ENCODE results near the gene GET4.

GET4 gene

DNA sequence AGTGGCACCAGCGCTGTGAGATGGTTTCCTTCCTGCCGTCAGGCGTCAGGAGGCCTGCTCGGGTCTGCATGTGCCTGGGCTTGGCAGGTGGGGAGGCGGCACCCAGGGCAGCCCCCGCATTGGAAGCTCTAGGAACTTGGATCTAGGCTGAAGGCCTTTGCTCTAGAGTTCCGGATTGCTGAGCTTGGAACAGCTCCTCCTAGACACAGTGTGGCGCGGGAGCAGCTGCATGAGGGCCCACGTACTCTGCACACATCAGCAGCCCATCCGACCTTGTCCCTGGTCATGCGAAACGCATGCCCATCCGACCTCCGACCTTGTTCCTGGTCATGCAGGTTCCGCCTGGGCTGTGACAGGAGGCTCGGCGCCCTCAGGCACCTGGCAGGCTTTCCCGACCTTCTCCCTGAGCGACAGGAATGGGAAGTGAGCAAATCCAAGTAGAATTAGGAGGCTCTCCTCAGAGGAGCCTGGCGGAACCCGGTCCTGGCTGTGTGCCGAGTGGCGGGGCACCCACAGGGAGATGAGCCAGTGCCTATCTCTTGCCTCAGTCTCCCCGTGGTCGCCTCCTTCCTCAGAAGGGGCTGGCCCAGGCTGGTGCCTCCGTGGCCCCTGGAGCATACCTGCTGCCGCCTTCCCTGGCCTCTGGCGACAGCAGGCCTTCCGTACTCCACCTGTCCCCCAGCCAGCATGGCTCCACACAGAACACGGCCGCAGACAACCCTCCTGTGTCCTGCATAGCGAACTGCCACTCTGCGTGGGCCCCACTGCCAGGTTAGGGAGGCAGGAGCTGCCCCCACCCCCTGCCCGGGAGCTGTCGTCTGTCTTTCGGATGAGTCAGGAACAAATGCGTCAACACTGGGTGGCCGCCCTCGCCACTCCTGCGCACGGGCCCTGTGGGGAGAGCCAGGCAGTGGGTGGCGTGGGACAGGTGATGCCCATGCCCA, 12.0 kb downstream of the GET4 start:
- no peak for DNase-seq

DNA sequence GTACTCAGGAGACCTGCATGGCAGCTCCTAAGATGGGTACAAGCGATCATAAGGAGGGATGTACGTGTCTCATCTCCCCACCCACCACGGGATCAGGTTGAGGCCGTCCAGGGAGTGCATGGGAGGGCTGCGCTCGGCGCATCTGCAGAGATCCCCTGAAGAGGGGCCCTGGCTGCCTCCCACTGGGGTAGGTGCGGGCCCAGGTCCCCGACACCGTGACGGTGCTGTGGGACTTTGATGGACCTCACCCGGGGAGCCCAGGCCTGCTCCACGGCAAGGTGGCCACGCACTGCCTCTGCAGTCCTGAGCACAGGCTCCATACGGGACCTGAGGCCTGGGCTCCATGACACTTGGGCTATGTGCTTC, 12.7 kb downstream of the GET4 start:
- no peak for DNase-seq

DNA sequence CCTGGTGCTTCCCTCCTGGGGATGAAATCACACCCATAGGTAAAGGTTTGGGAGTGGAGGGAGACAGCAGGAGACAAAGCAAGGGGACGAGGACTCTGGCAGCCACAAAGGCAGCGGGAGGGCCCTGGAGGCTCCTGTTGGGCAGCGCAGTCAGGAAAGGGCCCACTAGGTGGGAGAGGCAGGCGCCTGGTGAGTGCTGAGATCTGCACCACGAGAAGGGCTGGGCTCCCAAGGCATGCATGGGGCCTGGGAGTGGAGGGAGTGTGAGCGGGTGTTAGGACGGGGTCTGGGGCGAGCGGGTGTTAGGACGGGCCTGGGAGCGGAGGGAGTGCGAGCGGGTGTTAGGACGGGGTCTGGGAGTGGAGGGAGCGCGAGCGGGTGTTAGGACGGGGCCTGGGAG, 13.0 kb downstream of the GET4 start:
- DNase-seq = no peak

DNA sequence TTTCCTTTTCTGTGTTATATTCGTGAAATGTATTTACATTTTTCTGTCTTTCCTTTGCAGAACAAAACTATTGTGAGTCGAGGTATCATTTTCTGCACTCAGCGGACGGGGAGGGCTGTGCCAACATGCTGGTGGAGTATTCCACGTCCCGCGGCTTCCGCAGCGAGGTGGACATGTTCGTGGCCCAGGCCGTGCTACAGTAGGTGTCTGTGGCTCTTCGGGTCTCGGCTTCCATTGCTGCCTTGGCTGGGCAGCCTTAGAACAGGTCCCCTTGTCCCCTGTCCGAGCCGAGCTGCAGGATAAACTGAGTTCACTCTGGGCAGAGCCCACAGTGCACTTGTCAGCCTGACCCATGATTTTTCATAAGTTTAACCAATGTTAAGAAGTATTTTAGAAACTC, 14.5 kb downstream of the GET4 start:
- DNase-seq = no peak

DNA sequence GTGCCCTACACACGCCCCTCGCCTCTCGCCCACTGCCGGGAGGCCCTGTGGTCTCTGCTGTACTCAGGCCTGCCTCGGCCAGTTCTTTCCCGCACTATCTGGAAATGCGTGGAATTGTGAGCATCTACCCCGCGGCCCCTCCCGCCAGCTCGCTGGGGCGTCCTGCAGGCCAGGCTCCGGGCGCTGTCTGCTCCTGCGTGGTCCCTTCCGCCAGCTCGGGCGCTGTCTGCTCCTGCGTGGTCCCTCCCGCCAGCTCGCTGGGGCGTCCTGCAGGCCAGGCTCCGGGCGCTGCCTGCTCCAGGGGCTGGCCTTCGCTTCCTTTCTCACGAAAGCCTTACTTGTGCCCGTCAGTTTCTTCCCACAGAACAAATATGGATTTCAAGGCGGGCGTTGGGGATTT, 14.9 kb downstream of the GET4 start:
- no peak for DNase-seq

DNA sequence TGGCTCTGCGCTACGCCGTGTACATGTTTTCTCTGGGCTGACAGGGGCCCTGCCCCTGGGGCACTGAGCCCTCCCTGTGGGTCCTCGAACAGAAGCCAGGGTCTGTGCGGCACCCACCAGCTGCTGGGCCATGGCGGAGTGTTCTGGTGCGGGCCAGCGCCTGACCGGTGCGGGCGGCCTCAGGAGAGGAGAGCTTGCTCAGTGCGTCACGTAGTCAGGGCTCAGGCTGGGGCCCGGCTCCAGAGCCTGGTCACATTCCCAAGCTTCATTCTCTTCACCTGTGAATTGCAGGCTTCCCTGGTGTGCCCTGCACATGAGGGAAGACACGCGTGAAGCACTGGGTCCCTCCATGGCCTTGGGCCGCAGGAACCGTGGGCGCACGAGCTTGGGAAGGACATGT, 15.5 kb downstream of the GET4 start:
- no peak for DNase-seq

DNA sequence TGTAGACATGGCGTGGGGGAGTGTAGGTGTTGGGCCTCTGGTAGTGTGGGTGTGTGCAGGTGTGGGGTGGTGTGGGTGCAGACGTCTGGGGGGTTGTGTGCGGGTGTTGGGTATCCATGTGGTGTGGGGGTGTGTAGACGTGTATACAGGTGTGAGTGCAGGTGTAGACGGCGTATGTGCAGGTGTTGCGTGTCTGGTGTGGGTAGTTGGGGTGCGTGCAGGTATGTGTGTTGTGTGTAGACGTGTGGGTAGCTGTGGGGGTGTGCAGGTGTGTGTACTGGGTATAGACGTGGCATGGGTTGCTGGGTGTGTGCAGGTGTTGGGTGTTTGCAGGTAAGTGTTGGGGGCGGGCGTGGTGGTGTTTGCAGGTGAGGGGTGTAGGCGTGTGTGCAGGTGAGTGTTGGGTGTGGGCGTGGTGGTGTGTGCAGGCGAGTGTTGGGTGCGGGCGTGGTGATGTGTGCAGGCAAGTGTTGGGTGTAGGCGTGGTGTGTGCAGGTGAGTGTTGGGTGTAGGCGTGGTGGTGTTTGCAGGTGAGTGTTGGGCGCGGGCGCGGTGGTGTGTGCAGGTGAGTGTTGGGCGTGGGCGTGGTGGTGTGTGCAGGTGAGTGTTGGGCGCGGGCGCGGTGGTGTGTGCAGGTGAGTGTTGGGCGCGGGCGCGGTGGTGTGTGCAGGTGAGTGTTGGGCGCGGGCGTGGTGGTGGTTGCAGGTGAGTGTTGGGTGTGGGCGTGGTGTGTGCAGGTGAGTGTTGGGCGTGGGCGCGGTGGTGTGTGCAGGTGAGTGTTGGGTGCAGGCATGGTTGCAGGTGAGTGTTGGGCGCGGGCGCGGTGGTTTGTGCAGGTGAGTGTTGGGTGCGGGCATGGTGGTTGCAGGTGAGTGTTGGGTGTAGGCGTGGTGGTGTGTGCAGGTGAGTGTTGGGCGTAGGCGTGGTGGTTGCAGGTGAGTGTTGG, 16.6 kb downstream of the GET4 start:
- no peak for DNase-seq

DNA sequence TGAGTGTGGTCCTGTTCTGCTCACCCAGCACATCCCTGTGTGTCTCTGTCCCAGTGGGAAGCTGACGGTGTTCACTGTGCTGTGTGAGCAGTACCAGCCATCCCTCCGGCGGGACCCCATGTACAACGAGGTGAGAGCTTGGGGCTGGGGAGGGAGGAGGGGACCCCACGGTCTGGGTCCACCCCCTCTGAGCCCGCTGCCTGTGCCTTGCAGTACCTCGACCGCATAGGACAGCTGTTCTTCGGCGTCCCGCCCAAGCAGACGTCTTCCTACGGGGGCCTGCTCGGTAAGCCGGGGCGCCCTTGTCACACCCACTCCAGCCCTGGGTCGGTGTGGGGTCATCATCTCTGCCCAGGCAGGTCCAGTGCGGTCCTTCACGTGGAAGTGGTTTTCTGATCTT, 17.3 kb downstream of the GET4 start:
- no peak for DNase-seq

DNA sequence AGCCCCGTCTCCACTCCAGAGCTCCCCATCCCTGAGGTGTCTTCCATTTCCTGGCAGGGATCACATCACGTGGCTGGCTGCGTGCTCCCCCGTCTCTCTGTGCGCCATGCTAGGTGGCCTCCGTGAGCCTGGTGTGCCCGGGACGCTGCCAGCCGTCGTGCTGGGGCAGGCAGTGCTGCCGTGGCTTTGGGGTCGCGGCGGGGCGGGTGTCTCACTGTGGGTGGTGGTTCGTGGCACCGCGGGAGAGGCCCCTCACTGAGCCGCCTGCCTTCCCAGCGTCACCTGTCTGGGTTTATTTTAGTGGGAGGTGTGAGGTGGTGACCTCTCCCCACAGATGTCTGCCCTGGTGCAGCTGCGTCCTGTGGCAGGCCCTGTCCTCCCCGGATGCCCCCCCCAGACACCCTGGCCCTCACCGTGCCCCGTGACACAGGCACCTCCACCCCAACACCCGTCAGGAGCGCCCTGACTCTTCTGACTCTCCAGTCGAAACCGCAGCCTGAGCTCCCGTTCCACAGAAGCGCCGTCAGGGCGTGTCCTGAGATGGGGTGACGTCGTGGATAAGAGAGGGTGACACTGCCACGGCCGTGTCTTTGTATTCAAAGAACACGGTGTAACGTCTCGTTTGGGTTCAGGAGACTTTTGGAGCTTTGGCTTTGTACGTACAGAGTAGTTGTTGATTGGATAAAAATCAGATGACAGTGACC, 18.0 kb downstream of the GET4 start:
- DNase-seq = no peak

DNA sequence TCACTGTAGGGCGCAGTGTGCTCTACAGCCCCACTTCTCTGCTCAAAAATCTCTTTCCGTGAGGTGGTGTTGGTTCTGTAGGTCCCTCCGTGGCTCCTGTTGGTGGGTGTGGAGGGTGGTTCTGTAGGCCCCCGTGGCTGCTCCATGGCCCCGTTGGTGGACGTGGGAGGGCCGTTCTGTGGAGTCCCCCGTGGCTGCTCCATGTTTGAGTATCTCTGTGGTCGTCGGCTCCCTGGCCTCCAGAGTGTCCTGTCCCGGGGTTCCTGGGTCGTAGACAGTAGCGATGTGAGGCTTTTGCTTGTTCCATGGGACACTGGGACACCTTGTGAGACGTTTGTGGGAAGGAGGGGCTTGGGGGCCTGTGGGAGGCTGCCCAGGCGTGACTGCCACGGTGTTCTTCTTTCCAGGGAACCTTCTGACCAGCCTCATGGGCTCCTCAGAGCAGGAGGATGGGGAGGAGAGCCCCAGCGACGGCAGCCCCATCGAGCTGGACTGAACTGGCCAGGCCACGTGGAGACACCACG, 18.6 kb downstream of the GET4 start:
- DNase-seq = no peak

DNA sequence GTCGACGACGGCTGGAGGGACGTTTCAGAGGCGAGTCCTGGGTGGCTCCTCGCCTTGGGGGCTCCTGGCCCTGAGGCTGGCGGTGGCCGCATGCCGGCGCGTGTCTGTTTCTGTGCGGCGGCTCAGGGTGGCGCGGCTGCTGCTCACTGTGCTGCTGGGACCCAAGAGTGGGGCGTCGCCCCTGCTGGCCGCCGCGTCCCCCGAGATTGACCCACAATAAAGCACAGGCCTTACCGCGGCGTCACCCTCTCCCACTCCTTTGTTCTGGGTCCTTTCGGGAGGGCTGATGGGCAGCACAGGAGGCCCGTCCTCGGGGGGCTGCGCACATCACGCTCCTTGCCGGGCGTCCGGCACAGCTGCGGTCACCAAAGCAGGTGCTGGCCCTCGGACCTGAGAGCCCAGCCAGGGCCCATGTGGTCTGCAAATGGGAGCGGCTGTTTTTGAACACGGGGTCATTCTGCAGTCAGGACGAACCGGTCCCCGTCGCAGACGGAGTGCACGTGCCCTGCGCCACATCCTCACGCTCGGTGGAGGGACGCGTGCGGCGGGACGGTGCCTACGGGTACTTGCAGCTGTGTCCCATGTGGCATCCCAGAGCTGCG, 19.2 kb downstream of the GET4 start:
- DNase-seq = no peak

DNA sequence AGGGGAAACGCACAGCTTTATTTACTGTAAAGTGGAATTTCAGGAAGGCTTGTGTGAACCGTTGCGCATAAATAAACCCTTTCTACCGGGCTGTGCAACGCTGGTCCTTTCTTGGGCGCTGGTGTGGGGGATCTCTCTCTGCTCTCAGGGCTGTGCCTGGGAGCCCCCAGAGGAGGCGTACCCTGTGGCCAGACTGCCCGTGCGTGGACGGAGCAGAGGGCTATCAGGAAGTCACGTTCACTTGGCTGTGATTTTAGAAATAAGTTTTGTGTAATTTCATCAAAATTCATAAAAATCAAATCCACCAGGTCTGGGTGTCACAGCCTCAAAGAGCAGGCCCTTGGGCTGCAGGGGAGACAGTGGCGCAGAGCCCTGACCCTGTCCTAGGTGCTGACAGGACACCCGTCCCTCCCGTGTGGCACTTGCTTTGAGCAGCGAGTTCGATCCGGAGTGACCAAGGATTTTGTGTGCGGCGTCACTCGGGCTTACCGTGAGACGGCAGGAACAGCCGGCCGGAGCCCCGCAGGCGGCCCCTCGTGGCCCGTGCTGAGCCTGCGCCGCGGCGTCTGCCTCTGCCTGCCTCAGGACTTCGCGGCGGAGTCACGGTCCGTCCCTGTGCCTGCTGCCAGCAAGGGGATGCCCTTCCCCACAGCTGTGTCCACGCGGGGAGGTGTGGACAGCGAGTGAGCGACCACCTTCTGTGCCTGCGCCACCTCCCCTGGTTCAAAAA, 20.2 kb downstream of the GET4 start:
- DNase-seq = no peak

DNA sequence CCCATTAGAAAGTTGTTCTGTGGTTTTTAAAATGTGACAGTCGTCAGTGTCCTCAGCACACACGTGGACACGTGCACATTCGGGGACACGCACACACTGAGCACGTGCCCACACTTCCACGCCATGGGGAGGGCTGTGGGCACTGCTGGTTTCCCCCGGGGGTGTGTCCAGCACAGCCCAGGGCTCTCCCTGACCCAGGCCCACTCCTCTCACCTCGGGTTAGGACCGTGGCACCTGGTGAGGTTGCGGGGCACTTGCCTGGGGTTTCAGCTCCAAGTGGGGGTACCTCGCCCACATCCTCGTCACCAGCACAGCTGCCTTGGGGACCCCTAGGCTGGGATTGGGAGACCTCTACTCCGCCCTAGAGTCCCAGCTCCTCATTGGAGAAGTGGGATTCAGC, 20.7 kb downstream of the GET4 start:
- no peak for DNase-seq

DNA sequence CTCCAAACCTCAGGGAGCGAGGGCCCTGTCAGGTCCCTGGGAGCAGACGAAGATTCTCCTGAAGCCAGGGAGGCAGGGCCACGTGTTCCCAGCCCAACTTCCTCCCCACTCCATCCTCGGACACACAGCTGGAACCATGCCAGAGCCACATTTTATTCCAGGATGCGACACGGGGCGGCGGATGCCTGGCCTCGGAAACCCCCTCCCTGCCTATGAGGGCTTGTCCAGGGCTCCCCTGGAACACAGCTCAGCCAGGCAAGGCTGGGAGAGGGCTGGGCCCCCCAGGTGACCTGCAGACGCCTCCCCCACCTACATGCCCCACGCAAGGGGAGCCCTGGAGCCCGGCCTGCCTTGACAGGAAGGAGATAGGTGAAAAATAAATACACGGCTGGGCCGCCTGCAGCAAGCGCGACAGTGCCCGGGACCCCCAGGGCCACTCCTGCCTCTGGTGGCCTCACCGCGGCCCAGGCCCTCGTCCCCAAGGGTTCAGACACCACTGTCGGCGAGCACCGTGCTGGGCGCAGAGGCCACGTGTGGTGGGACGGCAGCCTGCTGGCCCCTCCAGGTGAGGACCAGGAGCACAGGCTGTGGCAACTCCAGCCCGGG, 21.5 kb downstream of the GET4 start:
- no peak for DNase-seq

DNA sequence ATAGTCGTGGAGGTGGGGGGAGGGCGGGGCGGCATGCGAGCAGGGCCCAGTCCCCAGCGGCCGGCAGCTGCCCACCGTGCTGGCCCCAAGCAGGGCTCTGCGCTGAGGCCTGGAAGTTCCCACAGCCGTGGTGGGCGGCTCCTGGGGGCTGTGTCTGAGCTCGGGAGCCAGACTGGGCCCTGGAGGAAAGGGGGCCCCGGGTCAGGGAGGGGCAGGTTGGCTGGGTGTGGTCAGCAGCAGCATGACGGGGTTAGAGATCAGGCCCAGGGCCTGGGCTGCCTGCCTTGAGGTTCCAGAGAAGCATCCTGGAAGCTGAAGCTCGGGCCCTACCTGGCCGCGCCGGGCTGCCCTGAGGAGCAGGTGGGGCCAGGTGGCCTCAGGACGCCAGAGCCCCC, 22.1 kb downstream of the GET4 start:
- DNase-seq = no peak

DNA sequence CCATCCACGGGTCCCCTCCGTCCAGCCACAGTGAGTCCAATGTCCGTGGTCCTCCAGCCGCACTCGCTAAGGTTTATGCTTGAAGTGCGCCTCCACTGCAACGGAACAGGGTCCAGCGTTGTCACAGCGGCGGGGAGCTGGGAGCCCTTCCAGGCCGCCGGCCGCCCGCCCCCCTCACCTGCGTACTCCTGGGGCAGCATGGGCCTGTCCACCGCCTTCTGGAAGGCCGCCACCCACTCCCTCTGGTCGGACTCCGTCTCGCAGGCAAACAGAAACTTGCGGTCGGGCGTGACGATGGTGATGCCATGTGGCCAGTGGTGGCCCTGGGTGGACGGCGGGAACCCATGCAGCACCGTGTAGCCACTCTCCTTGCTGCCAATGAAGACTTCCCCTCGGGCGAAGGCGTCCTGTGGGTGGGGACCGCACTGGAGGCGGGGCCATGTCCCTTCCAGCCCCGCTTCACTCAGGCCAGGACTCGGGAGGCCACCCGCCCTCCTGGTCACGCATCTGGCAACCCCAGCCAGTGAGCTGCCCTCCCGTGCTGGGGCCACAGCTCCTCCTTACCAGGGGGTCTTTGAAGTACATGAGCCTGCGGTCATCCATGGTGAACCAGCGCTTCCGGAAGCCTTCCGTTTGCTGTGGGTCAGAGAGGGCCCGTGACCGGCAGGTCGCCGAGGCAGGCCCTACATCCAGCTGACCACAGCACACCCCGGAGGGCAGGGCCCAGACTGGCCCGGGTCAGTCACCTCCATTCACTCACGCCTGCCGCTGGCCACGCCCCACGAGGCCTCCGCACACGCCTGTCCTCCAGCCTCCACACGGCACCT, 22.7 kb downstream of the GET4 start:
- no peak for DNase-seq

DNA sequence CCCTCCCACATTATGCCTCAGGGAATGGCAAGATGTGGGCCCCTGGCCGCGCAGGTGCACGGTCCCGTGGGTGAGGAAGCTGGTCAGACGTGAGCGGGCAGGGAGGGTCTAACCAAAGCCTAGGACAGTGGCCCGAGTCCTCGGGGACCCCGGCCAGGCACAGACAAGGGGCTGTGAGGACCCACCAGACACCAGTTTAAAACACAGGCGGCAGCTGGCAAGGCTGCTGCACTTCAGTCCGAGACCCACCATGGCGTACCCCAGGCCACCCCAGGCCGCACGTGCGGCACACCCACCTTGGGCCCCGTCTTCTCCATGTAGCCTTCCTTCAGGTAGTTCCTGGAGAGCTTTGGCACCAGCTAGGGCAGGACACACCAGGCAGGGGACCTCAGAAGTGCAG, 23.5 kb downstream of the GET4 start:
- no peak for DNase-seq

DNA sequence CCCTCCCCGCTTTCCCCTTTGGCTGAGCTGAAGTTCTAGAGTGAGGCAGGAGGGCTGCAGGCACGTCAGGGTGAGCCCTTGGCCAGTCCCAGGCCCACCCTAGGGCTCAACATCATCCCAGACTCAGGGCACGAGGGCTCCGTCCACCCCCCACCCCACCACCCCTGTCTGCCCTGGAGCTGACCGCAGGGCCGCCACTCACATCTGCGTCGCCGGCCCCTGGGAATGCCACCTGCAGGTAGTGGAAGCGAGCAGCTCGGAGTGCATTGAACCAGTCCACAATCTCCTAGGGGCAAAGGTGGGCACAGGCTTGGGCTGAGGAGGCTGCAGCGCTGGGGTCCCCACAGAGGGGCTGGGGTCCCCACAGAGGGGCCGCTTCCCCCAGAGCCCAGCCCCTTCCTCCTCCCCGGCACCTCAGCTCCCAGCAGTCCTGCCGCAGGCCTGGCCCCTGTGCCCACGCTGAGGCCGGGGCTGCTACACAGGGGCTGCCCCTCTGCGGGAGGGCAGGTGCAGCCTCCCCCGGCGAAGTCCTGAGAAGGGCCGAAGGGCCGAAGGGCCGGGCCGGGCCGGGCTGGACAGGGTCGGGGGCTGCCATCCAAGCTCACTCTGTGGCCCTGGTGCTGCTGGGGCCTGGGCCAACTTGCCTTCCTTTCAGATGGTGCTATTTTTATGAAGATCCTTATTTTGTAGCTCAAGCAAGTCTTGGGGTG, 24.1 kb downstream of the GET4 start:
- no peak for DNase-seq

DNA sequence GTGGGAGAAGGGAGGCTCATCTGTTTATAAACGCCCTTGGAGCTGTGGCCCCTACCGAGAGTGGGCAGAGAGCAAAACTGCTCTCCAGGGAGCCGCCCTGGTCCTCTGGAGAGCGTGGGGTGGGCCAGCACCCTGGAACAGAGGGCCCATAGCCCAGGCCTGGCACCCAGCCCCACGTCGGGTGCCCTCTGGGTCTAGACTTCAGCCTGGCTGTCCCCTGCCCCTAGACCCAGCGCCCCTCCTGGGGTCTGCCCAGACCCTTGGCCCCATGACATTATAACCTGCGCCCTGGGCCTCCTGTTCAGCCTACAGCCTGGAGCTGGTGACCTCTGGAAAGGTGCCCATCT, 24.7 kb downstream of the GET4 start:
- DNase-seq = no peak

All from activated CD4-positive, CD25-positive, alpha-beta regulatory T cell (primary cell).